ENCODE measurements around the gene BAIAP2L1.
"Not testable (repeated sequence)": the region's sequence is repeated elsewhere in the genome, so short reads cannot be mapped to it uniquely, and the experiment has no call there.

The BAIAP2L1 gene, protein sequence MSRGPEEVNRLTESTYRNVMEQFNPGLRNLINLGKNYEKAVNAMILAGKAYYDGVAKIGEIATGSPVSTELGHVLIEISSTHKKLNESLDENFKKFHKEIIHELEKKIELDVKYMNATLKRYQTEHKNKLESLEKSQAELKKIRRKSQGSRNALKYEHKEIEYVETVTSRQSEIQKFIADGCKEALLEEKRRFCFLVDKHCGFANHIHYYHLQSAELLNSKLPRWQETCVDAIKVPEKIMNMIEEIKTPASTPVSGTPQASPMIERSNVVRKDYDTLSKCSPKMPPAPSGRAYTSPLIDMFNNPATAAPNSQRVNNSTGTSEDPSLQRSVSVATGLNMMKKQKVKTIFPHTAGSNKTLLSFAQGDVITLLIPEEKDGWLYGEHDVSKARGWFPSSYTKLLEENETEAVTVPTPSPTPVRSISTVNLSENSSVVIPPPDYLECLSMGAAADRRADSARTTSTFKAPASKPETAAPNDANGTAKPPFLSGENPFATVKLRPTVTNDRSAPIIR

GRCh38 chr7:98400542-98401340, at the start of gene BAIAP2L1:
TSS of gene BAIAP2L1 (minus strand) at chr7:98401090. CDS start at chr7:98400852, 238 bp downstream.
- DNase-seq = no peak

DNA sequence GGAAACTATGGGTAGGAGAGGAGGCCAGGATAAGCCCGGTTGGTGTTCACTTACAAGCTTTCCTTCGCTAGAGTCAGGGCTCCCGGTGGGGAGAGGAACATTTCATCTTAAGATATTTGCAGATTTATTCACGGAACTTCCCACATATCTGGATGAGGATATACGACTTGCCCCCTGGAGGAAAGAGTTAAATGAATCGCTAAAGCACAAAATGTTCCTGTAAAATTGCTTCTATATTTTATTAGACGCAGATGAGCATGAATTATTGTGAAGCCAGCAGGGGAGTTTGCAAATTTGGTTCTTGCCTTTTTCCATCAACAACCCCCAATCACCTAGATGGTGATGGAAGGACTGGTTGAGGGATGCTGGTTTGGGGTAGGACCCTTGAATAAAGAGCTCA, 47.9 kb upstream of the BAIAP2L1 start:
- no peak for DNase-seq

GRCh38 chr7:98440992-98441391, 40.1 kb upstream of the BAIAP2L1 start:
- not testable (repeated sequence) for DNase-seq

- no peak for DNase-seq
Measured at GRCh38 chr7:98439484-98439883, 38.6 kb upstream of the BAIAP2L1 start.

DNA sequence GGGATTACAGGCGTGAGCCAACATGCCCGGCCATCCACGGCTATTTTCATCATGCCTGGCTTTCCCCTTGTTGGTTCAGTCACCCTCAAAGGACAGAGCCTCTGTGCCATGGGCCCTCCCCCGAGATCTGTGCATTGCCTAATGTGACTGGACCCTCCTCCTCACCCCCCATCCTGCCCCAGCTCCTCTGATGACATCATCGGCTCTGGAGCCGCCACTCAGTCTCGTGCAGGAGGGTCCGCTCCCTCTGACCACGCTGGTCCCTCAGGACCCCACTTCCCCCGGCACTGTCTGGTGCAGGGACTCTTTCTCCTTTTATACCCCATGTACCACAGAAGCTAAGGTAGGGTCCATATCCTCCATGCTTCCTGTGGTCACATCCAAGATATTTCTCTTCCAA, 33.2 kb upstream of the BAIAP2L1 start:
- DNase-seq = no peak

- DNase-seq = no peak
Measured at GRCh38 chr7:98429799-98430198, 28.9 kb upstream of the BAIAP2L1 start.

DNA sequence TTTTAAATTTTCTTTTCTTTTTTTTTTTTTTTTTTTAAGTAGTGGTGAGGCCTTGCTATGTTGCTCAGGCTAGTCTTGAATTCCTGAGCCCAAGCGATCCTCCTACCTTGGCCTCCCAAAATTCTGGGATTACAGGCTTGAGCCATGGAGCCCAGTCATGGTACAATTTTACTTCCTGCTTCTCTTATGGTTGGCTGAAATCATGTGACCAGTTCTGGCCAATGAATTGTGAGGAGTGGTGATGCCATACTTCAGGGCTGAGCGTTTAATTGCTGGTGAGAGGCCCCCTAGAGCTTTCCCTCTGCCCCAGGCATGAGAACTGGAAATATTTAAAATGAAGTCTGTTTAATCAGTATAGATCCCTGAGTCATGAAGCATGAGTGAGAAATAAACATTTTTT, 22.2 kb upstream of the BAIAP2L1 start:
- no peak for DNase-seq

GRCh38 chr7:98420966-98421612, 20.2 kb upstream of the BAIAP2L1 start:
- DNase-seq = no peak

- not testable (repeated sequence) for DNase-seq
Measured at GRCh38 chr7:98419988-98420387, 19.1 kb upstream of the BAIAP2L1 start.

DNA sequence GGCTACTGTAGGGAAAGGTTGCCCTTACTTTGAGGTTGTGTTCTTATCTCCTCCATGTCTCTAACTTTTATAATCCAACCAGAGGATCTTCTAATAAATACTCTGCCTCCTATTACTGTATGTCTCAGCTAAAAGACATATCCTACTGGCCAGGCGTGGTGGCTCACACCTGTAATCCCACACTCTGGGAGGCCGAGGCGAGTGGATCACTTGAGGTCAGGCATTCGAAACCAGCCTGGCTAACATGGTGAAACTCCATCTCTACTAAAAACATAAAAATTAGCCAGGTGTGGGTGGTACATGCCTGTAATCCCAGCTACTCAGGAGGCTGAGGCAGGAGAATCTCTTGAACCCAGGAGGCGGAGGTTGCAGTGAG, 18.4 kb upstream of the BAIAP2L1 start:
- not testable (repeated sequence) for DNase-seq

GRCh38 chr7:98418636-98419315, 17.9 kb upstream of the BAIAP2L1 start:
- DNase-seq = no peak

DNA sequence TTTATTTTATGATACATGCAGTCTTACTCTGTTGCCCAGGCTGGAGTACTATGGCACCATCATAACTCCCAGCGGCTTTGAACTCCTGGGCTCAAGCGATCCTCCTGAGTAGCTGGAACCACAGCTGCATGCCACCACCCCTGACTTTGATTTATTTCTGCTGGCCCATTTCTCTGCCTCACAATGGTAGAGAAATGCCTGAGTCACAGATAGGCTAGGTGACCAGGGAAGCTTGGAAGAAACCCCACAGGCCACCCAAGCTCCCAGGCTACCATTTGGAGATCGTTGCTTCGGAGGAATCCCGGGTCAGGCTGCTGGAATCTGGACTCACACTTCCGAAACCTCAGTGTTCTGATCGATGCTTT, 17.4 kb upstream of the BAIAP2L1 start:
- no peak for DNase-seq

GRCh38 chr7:98417604-98418270, 16.8 kb upstream of the BAIAP2L1 start:
- DNase-seq = not testable (repeated sequence)

- DNase-seq = no peak
Measured at GRCh38 chr7:98414205-98414900, 13.5 kb upstream of the BAIAP2L1 start.

DNA sequence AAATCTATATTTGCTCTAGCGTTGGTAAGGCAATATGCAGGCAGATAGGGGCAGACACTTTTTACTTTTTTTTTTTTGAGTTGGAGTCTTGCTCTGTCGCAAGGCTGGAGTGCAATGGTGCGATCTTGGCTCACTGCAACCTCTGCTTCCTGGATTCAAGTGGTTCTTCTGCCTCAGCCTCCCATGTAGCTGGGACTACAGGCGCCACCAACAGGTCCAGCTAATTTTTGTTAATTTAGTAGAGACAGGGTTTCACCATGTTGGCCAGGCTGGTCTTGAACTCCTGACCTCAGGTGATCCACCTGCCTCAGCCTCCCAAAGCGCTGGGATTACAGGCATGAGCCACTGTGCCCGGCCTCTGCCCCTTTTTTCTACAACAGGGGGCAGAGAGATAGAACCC, 12.8 kb upstream of the BAIAP2L1 start:
- not testable (repeated sequence) for DNase-seq

DNA sequence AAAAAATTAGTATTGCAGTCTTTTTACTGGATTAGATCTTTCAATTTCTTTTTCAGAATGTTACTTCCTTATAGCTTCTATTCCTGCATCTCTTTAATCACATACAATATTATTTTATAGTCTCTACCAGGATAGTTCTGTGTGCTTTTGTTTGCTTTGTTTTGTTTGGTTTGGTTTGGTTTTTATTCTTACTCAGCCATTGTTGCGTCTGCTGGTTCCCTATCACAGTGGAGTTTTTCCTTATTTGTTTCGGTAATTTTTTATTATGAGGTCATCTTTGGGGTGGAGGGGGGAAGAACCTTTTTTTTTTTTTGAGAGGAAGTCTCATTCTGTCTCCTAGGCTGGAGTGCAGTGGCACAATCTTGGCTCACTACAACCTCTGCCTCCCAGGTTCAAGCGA, 9.0 kb upstream of the BAIAP2L1 start:
- no peak for DNase-seq

DNA sequence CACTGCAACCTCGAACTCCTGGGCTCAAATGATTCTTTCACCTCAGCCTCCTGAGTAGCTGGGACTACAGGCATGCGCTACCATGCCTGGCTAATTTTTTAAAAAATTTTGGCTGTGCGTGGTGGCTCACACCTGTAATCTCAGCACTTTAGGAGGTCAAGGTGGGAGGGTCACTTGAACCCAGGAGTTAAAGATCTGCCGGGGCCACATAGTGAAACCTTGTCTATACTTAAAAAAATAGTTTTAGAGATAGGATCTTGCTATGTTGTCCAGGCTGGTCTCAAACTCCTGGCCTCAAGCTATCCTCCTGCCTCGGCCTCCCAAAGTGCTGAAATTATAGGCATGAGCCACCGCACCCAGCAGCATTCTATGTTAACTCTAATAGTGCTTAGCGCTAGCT, 7.3 kb upstream of the BAIAP2L1 start:
- not testable (repeated sequence) for DNase-seq

DNA sequence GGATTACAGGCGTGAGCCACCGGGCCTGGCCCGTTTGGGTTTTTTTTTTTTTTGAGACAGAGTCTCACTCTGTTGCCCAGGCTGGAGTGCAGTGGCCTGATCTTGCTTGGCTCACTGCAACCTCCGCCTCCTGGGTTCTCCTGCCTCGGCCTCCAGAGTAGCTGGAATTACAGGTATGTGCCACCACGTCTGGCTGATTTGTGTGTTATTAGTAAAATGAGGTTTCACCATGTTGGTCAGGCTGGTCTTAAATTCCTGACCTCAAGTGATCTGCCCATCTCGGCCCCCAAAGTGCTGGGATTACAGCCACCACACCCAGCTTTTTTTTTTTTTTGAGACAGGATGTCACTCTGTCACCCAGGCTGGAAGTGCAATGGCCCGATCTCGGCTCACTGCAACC, 5.9 kb upstream of the BAIAP2L1 start:
- no peak for DNase-seq

DNA sequence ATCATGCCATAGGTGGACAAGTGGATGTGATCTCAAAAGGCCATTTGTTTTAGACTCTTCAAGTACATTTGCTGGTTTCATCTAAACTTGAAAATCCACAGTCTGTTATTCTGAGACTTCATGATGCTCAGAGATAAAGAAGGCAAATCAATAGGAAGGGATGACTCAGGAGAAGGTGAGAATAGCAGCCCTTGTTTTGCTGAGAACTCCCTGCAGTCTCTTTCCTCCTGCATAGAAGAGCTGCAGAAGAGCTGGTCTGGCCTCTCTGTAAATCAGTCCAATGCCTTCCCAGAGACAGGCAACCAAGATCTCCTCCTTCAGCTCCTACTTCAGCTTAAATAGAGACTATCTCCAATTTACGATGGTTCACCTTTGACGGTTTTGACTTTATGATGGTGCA, 4.0 kb upstream of the BAIAP2L1 start:
- DNase-seq = no peak

GRCh38 chr7:98399890-98400541, 874 bp downstream of the BAIAP2L1 start:
- no peak for DNase-seq

DNA sequence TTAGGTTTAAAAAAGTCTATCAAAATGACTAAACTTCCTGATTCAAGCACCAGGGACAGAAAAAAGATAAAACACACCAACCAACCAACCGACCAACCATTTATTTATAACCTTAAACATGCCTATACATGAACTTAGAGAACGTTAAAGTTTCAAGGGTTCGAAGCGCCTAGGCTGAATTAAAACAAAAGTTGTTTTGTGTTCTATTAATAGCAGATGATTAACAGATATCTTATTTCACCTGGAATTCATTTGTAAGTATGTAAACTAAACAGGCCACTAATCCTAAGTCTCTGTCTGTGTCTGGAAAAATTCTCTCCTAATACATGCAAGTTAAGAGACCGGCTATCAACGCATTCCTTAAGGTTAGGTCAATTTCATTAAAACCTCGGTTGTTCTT, 1.4 kb downstream of the BAIAP2L1 start:
- no peak for DNase-seq
